Measurements from ENCODE around the gene TEX14.
A peak's percentile ranks its signal among the peaks of the same experiment; 100 is the strongest.
"Not testable (repeated sequence)": the region's sequence is repeated elsewhere in the genome, so short reads cannot be mapped to it uniquely, and the experiment has no call there.

TEX14 gene

GRCh38 chr17:58703137-58703915 is 11.5 kb upstream of the TEX14 start:
- no peak for TF ChIP-seq POLR2A (IDR thresholded peaks at IDR 0.05; ENCODE audit: low read depth, low read length)
- DNase-seq (ENCODE audit: insufficient read length, low spot score), result peak; percentile 32
- no peak for FAIRE-seq

- no peak for TF ChIP-seq POLR2A (IDR thresholded peaks at IDR 0.05; ENCODE audit: low read depth, low read length)
- FAIRE-seq, result no peak
- DNase-seq (ENCODE audit: insufficient read length, low spot score), result no peak
These were observed 10.9 kb upstream of the TEX14 start for GRCh38 chr17:58702708-58703107.

GRCh38 chr17:58702045-58702476 is 10.2 kb upstream of the TEX14 start:
- DNase-seq (ENCODE audit: insufficient read length, low spot score) (no peak), FAIRE-seq (no peak)
- no peak for TF ChIP-seq POLR2A (IDR thresholded peaks at IDR 0.05; ENCODE audit: low read depth, low read length)

GRCh38 chr17:58699771-58700170 is 7.9 kb upstream of the TEX14 start:
- DNase-seq (ENCODE audit: insufficient read length, low spot score) (no peak), FAIRE-seq (no peak)
- TF ChIP-seq POLR2A (IDR thresholded peaks at IDR 0.05; ENCODE audit: low read depth, low read length), result no peak

- TF ChIP-seq POLR2A (IDR thresholded peaks at IDR 0.05; ENCODE audit: low read depth, low read length), result no peak
- FAIRE-seq (no peak), DNase-seq (ENCODE audit: insufficient read length, low spot score) (no peak)
These were observed 3.0 kb upstream of the TEX14 start for GRCh38 chr17:58694826-58695225.

DNA sequence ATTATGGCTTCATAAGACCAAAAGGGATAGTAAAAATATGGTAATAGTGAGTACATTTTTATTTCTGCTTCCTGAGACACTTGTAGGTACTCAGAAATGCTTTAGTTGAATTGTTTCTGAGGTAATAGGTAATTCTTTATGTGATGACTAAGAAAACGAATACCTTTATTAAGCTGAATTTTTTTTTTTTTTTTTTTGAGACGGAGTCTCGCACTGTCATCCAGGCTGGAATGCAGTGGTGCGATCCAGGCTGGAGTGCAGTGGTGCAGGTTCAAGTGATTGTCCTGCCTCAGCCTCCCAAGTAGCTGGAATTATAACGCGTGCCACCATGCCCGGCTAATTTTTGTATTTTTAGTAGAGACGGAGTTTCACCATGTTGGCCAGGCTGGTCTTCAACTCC is 2.5 kb upstream of the TEX14 start:
- no peak for DNase-seq (ENCODE audit: insufficient read length, low spot score)
- no peak for TF ChIP-seq POLR2A (IDR thresholded peaks at IDR 0.05; ENCODE audit: low read depth, low read length)
- FAIRE-seq, result no peak

DNA sequence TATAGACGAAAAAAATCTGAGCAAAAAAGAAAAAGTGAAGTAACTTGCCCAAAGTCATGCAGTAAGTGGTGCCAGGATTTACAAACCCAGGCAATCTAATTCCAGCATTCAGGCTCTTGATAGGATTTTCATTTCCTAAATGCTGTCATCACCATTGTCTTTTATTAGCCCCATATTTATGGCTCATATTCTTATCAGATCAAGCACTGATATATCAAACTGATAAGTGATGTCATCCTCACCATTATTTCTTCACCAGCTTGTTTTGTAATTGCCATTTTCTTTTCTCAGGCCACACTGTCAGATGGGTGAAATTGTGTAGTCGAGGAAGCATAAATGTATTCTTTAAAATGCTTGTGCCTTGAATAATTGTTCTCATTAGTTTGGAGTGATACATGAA is 1.9 kb upstream of the TEX14 start:
- FAIRE-seq, result no peak

GRCh38 chr17:58693208-58693607 is 1.4 kb upstream of the TEX14 start:
- DNase-seq (ENCODE audit: insufficient read length, low spot score) (no peak), FAIRE-seq (no peak)
- TF ChIP-seq POLR2A (IDR thresholded peaks at IDR 0.05; ENCODE audit: low read depth, low read length), result no peak

More for the DNA sequence above, 1.9 kb upstream of the TEX14 start:
- TF ChIP-seq POLR2A (IDR thresholded peaks at IDR 0.05; ENCODE audit: low read depth, low read length), result no peak
- DNase-seq (ENCODE audit: insufficient read length, low spot score), result no peak

GRCh38 chr17:58692239-58693055 is 602 bp upstream of the TEX14 start, which contains the start of gene RAD51C:
Gene RAD51C, plus strand, starts transcription at chr17:58692602. Its CDS starts 42 bp downstream, at chr17:58692644.
- DNase-seq (ENCODE audit: insufficient read length, low spot score), result peak; percentile 84
- peak; percentile 81 for TF ChIP-seq POLR2A (IDR thresholded peaks at IDR 0.05; ENCODE audit: low read depth, low read length)
- no peak for FAIRE-seq

DNA sequence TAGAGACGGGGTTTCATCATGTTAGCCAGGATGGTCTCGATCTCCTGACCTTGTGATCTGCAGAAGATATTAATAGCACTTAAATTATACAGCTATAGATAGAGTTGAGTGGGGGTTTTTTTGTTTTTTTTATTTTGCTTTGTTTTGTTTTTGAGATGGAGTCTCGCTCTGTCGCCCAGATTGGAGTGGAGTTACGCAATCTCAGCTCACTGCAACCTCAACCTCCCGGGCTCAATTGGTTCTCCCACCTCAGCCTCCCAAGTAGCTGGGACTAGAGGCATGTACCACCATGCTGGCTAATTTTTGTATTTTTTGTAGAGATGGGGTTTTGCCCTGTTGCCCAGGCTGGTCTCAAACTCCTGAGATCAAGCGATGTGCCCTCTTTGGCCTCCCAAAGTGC is 1.8 kb downstream of the TEX14 start:
- not testable (repeated sequence) for DNase-seq (ENCODE audit: insufficient read length, low spot score); FAIRE-seq

DNA sequence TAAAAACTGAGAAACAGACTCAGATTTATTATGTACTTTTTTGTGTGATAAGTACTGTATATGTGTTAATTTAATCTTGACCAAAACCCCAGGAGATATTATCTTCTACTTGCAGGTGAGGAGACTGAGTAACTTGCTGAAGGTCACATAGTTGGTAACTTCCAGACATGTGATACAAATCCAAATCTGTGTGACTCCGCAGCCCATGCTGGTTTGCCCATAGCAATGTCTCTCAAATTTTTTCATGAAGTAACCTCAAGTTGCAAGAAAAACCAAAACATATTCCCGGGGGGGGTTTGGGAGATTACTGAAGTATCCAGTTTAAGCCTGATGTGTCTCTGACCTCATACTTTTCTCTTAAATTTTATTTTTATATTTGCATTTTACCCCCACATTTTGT is 3.3 kb downstream of the TEX14 start:
- no peak for DNase-seq (ENCODE audit: insufficient read length, low spot score)
- no peak for FAIRE-seq
- no peak for TF ChIP-seq POLR2A (IDR thresholded peaks at IDR 0.05; ENCODE audit: low read depth, low read length)

GRCh38 chr17:58686980-58687379 is 4.9 kb downstream of the TEX14 start:
- no peak for FAIRE-seq
- no peak for DNase-seq (ENCODE audit: insufficient read length, low spot score)
- no peak for TF ChIP-seq POLR2A (IDR thresholded peaks at IDR 0.05; ENCODE audit: low read depth, low read length)

GRCh38 chr17:58684462-58684861 is 7.4 kb downstream of the TEX14 start:
- FAIRE-seq; DNase-seq (ENCODE audit: insufficient read length, low spot score): not testable (repeated sequence)

DNA sequence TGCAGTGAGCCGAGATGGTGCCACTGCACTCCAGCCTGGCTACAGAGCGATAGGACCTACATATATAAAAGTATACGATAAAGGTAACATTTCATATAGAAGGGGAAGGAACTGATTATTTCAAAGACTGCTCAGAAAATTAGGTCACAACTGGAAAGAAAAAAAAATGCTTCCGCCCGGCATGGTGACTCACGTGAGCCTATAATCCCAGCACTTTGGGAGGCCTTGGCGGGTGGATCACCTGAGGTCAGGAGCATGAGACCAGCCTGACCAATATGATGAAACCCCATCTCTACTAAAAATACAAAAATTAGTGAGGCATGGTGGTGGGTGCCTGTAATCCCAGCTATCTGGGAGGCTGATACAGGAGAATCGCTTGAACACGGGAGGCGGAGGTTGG is 7.8 kb downstream of the TEX14 start:
- DNase-seq (ENCODE audit: insufficient read length, low spot score), result no peak
- no peak for FAIRE-seq
- TF ChIP-seq POLR2A (IDR thresholded peaks at IDR 0.05; ENCODE audit: low read depth, low read length), result no peak

- DNase-seq (ENCODE audit: insufficient read length, low spot score) (no peak), FAIRE-seq (no peak)
- no peak for TF ChIP-seq POLR2A (IDR thresholded peaks at IDR 0.05; ENCODE audit: low read depth, low read length)
These were observed 11.8 kb downstream of the TEX14 start for GRCh38 chr17:58680038-58680369.
